ENCODE measurements around the gene ATP6V0B.

ATP6V0B gene

DNA sequence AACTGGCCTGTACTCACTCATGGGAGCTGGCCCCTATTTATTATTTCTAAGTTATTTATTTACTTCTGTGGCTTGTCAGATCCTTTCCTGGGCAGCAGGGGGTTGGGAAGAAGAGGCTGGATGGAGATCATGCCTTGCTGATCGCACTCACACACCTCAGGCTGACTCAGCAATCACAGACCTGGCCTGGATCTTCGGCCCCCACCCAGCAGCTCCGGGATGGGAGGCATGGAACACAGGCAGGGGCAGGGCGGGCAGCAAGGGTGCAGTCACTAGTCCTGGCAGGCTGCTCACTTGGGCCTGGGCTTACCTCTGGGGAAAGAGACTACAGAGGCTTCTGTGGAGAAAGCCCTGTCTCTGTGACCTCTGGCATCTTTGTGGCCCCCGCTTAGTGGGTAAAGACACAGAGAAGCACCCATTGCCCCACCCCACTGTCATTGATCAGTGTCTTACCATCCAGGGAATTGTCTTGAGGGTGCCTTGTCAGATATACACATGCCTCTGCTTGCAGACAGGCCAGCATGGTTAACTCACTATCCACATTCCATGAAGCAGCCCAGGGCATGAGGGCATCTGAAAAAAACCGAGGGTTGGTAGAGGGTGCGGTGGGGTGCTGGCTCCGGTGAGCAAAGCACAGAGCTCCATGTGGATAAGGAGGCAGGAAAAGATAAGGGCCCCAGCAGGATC, 37.4 kb upstream of the ATP6V0B start:
- no peak overlapping the region for H3K4me3 Mint-ChIP-seq
- no peak overlapping the region for H3K27ac Mint-ChIP-seq
- no peak for DNase-seq
- peaks cover 17% of the 10 kb centered on the region for H3K4me1 Mint-ChIP-seq (ENCODE audit: low read depth)
- peaks cover 20% of the 10 kb centered on the region for H3K36me3 Mint-ChIP-seq (ENCODE audit: low read depth)
- H3K9me3 Mint-ChIP-seq: no peaks in the 10 kb centered on the region
- H3K27me3 Mint-ChIP-seq: peaks cover 36% of the 10 kb centered on the region

DNA sequence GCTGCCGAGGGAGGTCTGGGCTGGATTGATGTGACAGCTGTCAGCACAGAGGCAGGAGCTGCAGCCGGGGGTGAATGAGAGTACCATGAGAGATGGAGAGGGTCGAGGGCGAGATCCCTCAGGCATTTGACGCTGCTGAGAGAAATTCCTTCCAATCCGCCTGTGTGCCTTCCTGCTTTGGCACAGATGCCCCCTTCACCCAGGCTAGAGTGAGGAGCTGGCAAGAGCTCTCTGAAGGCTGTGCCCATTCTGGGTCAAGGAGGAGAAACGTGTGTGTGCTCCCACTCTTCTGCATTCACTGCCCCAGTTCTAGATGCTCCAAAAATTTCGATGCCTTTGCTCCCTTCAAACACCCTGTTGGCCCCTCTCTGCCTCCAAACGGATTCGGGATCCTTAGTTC, 36.4 kb upstream of the ATP6V0B start:
- H3K4me3 Mint-ChIP-seq: no peak overlapping the region
- H3K4me1 Mint-ChIP-seq (ENCODE audit: low read depth): peaks cover 17% of the 10 kb centered on the region

GRCh38 chr1:43938892-43939587, 35.7 kb upstream of the ATP6V0B start:
- no peaks in the 10 kb centered on the region for H3K9me3 Mint-ChIP-seq
- H3K27me3 Mint-ChIP-seq: peaks cover 22% of the 10 kb centered on the region
- peaks cover 28% of the 10 kb centered on the region for H3K36me3 Mint-ChIP-seq (ENCODE audit: low read depth)
- H3K4me1 Mint-ChIP-seq (ENCODE audit: low read depth): peaks cover 13% of the 10 kb centered on the region
- H3K4me3 Mint-ChIP-seq: no peak overlapping the region
- DNase-seq: no peak
- no peak overlapping the region for H3K27ac Mint-ChIP-seq

More for the DNA sequence above, 36.4 kb upstream of the ATP6V0B start:
- Mint-ChIP-seq H3K27me3 (peaks cover 26% of the 10 kb centered on the region), H3K36me3 (ENCODE audit: low read depth) (peaks cover 28% of the 10 kb centered on the region), H3K27ac (no peak overlapping the region), H3K9me3 (no peaks in the 10 kb centered on the region)
- DNase-seq: no peak

DNA sequence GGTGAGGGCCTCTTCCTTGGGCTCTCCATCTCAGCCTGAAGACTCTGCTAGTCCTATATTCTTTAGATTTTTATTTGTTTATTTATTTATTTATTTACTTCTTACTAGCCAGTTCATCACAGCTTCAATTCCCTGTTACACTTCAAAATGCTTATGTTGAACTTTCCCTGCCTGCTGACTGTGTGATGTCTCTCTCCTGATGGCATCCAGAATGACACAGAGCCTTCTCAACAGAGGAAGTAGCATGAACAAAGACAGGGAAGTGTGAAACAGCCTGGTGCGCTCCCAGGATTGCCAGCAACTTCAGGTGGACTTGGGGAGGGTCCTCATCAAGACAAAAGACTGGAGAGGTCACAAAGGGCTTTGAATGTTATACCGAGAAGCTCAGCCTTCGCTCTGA, 32.3 kb upstream of the ATP6V0B start:
- DNase-seq: no peak
- Mint-ChIP-seq H3K36me3 (ENCODE audit: low read depth) (peaks cover 45% of the 10 kb centered on the region), H3K27me3 (no peaks in the 10 kb centered on the region), H3K4me3 (no peak overlapping the region), H3K27ac (no peak overlapping the region), H3K4me1 (ENCODE audit: low read depth) (peaks cover 28% of the 10 kb centered on the region), H3K9me3 (no peaks in the 10 kb centered on the region)

- H3K4me1 Mint-ChIP-seq (ENCODE audit: low read depth): peaks cover 47% of the 10 kb centered on the region
Measured at GRCh38 chr1:43944860-43945259, 29.9 kb upstream of the ATP6V0B start.

DNA sequence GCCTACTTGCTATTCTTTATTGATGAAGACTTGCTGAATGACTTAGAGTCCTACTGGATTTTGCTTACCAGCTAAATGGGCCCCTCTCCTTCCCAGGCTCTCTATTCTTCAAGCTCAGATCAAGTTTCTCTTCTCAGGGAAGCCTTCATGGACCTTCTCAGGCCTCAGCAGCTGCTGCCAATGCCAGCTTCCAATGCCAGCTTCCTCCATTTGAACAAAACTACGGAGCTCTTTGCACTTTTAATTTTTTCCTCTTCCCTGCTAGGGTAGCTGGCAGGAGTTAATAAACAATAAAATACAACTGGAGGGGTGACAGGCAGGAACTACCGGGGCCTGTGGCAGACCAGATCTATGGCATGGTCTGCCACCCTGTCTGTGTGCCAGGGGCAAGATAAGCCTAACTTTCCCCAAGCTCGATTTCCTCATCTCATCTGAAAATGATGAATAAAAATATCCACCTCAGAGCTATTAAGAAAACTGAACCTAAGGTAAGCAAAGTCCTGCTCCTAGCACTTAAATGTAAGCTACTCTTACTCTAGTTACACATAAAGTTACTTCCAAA, 29.0 kb upstream of the ATP6V0B start:
- H3K4me1 Mint-ChIP-seq (ENCODE audit: low read depth): peaks cover 53% of the 10 kb centered on the region

More at GRCh38 chr1:43944860-43945259, 29.9 kb upstream of the ATP6V0B start:
- Mint-ChIP-seq H3K27ac (peak overlapping the region; percentile 66), H3K4me3 (peak overlapping the region; percentile 94), H3K36me3 (ENCODE audit: low read depth) (peaks cover 48% of the 10 kb centered on the region), H3K9me3 (no peaks in the 10 kb centered on the region), H3K27me3 (no peaks in the 10 kb centered on the region)
- DNase-seq: no peak

DNA sequence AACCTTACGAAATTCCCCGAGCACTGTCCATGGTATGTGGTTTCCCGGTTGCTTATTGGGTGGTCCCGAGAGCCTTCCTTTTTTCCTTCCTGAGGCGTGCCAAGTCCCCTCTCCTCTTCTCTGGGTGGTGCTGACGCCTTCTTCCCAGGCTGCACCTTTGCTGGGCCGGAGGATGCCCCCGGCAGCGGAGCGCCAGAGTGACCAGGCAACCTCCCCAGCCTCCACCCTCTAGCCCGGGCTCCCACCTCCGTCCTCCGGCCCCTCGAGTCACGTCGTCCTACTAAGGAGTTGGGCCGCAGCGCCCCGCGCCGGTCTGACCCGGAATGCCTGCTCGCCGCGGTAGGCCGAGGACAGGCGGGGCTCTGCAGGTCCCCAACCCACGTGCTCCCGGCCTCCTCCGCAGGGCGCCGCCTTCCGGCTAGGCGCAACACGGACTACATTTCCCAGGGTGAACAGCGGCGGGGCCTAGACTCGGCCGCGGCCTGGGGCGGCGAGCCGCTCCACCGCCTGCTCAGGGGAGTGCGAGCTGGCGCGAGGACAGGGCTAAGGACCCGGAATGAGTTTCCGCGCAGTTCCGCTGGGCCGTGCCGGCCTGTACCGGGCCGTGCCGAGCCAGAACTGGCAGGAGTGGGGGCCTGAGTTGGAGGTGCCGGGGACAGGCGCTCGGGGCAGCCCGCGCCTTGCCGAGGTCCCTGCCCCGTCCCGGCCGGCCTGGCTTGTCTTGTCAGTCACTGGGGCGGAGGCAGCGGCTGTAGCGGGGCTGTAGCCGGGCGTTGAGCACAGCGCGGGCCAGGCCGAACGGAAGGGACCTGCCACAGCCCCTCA, 28.3 kb upstream of the ATP6V0B start, which contains the start of gene IPO13:
IPO13 (plus strand) TSS at position 715 of the 825 bp plus-strand sequence. CDS start 651 bp downstream, outside the sequence.
- Mint-ChIP-seq H3K27me3 (no peaks in the 10 kb centered on the region), H3K4me3 (peak within 1 kb of the TSS; percentile 94), H3K27ac (peak within 1 kb of the TSS; percentile 98), H3K4me1 (ENCODE audit: low read depth) (peaks cover 59% of the 10 kb centered on the region), H3K9me3 (no peaks in the 10 kb centered on the region), H3K36me3 (ENCODE audit: low read depth) (peaks cover 60% of the 10 kb centered on the region)
- DNase-seq: peak; percentile 99

More for the DNA sequence above, 29.0 kb upstream of the ATP6V0B start:
- Mint-ChIP-seq H3K9me3 (no peaks in the 10 kb centered on the region), H3K36me3 (ENCODE audit: low read depth) (peaks cover 53% of the 10 kb centered on the region), H3K4me3 (peak overlapping the region; percentile 94), H3K27me3 (no peaks in the 10 kb centered on the region), H3K27ac (peak overlapping the region; percentile 98)
- no peak for DNase-seq

DNA sequence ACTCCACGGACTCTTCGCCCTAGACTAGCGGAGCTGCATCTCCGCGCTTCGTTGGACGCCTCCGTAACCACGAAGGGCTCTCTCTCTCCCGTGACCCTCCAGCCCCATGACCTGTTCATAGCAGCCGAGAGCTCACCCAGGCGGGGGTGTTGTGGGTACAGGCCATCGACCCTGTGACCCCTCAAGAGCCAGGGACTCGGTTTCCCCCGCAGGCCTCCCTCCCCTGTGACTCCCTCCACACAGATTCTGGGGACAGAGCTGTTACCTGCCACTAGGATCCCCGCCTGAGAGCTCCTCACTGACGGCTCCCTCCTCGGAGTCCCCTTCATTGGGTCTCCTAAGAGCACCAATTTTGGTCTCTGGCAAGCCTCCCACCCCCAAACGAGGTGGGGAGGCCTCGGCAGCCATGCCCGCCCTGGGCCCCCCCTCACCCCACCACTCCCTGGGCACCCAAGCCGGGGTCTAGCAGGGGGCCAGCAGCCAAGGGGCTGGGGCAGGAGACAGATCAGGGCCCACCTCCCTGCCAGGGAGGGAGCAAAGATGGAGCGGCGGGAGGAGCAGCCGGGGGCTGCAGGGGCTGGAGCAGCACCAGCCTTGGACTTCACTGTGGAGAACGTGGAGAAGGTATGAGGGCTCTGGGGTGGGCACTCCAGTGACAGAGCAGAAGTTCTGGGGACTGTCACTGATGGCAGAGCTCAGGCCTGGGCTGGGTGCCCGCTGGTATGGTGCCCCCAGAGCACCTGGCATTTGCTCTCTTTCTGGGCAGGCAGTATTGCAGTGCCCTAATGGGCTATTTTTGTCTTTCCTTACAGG, 27.5 kb upstream of the ATP6V0B start:
- Mint-ChIP-seq H3K4me3 (peak overlapping the region; percentile 94), H3K27ac (peak overlapping the region; percentile 98), H3K36me3 (ENCODE audit: low read depth) (peaks cover 59% of the 10 kb centered on the region), H3K9me3 (no peaks in the 10 kb centered on the region), H3K4me1 (ENCODE audit: low read depth) (peaks cover 62% of the 10 kb centered on the region), H3K27me3 (no peaks in the 10 kb centered on the region)
- DNase-seq: no peak

- Mint-ChIP-seq H3K27me3 (no peaks in the 10 kb centered on the region), H3K4me1 (ENCODE audit: low read depth) (peaks cover 59% of the 10 kb centered on the region), H3K27ac (peak overlapping the region; percentile 98), H3K4me3 (peak overlapping the region; percentile 94), H3K9me3 (no peaks in the 10 kb centered on the region), H3K36me3 (ENCODE audit: low read depth) (peaks cover 53% of the 10 kb centered on the region)
- DNase-seq: no peak
Measured at GRCh38 chr1:43947874-43948437, 26.8 kb upstream of the ATP6V0B start.

DNA sequence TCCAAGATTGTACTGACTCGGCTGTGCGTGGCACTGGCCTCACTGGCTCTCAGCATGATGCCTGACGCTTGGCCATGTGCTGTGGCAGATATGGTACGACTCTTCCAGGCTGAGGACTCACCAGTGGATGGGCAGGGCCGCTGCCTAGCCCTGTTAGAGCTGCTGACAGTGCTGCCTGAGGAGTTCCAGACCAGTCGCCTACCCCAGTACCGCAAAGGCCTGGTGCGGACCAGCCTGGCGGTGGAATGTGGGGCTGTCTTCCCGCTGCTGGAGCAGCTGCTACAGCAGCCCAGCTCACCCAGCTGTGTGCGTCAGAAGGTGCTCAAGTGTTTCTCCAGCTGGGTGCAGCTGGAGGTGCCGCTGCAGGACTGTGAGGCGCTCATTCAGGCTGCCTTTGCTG, 25.1 kb upstream of the ATP6V0B start:
- Mint-ChIP-seq H3K36me3 (ENCODE audit: low read depth) (peaks cover 46% of the 10 kb centered on the region), H3K4me1 (ENCODE audit: low read depth) (peaks cover 52% of the 10 kb centered on the region), H3K27ac (no peak overlapping the region), H3K4me3 (no peak overlapping the region), H3K9me3 (no peaks in the 10 kb centered on the region), H3K27me3 (no peaks in the 10 kb centered on the region)
- no peak for DNase-seq

DNA sequence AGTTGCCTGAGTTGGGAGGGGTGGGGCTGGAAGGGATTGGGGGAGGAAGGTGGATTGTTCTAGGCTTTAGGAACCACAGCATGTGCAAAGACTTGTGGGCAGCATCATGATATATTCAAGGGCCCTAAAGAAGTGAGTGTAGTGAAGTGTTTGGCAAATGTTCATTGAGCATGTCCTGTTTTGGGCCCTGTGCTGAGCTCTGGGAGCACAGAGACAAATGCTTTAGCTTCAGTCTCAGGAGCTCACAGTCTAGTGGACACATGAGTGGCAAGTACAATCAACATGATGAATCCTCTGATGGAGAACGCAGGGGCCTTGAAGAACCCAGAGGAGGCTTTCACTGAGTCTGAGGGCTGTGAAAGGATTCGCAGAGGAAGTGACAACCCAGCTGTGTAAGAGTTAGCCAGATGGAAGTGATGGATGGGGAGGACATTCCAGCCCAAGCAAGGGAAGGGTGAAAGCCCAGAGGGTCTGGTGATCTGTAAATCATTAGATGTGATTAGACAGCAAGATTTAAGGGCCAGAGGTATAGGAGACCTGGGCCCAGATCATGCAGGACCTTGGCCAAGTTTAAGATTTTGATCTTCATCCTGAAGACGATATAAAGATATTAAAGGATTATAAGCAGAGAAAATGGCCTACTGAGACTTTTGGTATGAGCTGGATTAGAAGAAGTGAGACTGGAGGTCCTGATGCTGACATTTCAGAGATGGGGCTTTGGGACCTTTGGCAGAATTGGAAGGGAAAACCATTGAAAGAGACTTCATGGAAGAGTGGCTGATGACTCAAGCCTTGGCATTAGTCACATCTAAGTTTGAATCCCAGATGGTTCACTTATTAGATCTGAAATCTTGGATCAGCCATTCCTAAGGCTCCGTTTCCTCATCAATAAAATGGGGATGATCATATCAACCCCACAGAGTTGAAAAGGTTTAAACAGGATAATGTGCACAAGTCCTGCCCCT, 23.5 kb upstream of the ATP6V0B start:
- Mint-ChIP-seq H3K9me3 (no peaks in the 10 kb centered on the region), H3K36me3 (ENCODE audit: low read depth) (peaks cover 39% of the 10 kb centered on the region), H3K27ac (no peak overlapping the region), H3K4me1 (ENCODE audit: low read depth) (peaks cover 36% of the 10 kb centered on the region), H3K27me3 (no peaks in the 10 kb centered on the region), H3K4me3 (no peak overlapping the region)
- DNase-seq: no peak

DNA sequence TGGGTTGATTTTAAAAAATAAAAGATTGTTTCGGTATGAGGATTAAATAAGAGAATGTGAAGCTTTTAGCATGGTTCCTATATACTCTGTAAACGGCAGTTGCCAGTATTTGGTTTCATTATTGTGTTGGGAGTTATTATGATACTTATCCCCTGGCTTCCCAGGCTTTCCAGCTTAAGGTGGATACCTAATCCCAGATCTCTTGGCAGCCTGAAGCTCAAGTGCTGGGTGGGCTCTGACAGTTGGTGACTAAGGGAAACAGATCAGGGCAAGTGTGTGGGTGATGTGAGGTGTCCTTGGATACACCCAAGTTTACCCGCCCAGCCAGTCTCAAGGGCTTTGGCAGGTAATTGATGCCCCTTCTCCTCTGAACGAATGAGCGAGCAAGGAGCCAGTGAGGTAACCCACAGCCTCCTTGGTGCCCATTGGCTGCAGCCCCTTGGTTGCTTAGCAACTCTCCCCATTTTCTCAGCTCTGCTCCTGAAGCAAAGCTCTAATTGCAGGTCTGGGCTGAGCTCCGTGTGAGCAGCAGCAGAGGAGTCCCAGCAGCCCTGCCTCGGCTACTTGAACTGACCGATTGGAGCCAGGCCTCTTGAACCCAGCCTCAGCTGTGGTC, 21.9 kb upstream of the ATP6V0B start:
- Mint-ChIP-seq H3K9me3 (no peaks in the 10 kb centered on the region), H3K27ac (no peak overlapping the region), H3K4me3 (no peak overlapping the region), H3K4me1 (ENCODE audit: low read depth) (peaks cover 31% of the 10 kb centered on the region), H3K27me3 (no peaks in the 10 kb centered on the region), H3K36me3 (ENCODE audit: low read depth) (peaks cover 48% of the 10 kb centered on the region)
- no peak for DNase-seq

All from activated T-cell treated with anti-CD3 and anti-CD28 coated beads, Interleukin-2, amount 50 U/mL, for 24 hours (primary cell).